ENCODE results near the gene ARPC5L. TPM values are rescaled to one million over a fixed set of nuclear protein-coding genes. Genes with fewer than 3 reads are reported as not detected.

ARPC5L gene
- total and polyA plus RNA-seq, 2 of the 8 experiments (the other 6 are each of a cell fraction or from before 2014, with no cell fraction given), result 34.1 to 50.6 TPM

DNA sequence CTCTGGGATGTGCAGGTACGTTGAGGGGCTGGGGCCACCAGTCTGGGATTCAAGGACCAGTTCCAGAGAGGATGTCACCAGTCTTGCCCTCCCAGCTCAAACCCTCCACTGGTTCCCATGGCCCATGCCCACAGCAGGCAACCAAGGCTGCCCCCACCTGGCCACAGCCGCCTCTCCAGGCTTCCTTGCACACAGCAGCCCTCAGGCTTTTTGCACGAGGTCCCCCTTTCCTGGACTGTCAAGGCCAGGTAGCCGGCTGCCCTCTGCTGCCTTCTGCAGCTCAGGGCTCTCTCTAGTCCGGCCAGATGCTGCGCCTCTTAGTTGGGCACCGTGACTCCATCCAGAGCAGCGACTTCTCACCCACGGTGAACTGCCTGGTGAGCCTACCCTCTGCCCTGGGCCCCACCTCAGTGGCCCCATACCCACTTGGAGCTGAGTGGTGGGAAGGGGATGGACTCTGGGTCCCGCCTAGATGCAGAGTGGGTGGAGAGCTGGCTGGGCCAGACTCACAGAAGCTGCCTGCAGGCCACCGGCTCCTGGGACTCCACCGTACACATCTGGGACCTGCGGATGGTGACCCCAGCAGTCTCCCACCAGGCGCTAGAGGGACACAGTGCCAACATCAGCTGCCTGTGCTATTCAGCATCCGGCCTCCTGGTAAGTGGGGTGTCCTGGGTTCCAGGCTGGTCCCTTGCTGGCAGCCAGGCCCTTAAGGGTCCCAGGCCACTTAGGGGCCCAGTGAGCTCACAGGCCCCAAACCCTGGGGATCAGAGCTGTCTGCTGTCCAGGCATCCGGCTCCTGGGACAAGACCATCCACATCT is 5.8 kb upstream of the ARPC5L start:
- Histone ChIP-seq H3K23me2 (ENCODE audit: low read depth, low read length) (peaks cover 7% of the 10 kb centered on the region), H2BK15ac (ENCODE audit: low read length) (no peak overlapping the region), H3K4me1 (replicated peaks in 1 of 4; ENCODE audit: control insufficient read depth in 3 of 4, insufficient read depth in 4 of 4, low read length in 3 of 4) (peaks cover 0 to 13% (median 8%) of the 10 kb centered on the region in 4 experiments; a peak in 5 of 7 replicates), H3K79me2 (ENCODE audit: control insufficient read depth in 1 of 2, insufficient read depth in 2 of 2, low read length in 2 of 2) (peaks cover 11 to 27% of the 10 kb centered on the region in 2 experiments), H3K27ac (ENCODE audit: low read depth, low read length) (no peak overlapping the region), H2BK20ac (ENCODE audit: low read length) (no peak overlapping the region), H4K8ac (ENCODE audit: extremely low read depth, insufficient read depth, low read length) (no peak overlapping the region), H3K4me2 (ENCODE audit: insufficient read depth in 1 of 2, low read depth in 2 of 2, low read length in 2 of 2) (no peak overlapping the region), H3K23ac (ENCODE audit: insufficient read length) (no peak overlapping the region), H2BK5ac (ENCODE audit: low read depth, low read length) (no peak overlapping the region), H2BK12ac (ENCODE audit: low read depth, low read length) (no peak overlapping the region), H3K9me3 (ENCODE audit: insufficient read depth in 2 of 2, low read depth in 1 of 2, low read length in 1 of 2) (no peaks in the 10 kb centered on the region), H2AK5ac (ENCODE audit: low read depth, low read length) (no peak overlapping the region), H3K56ac (replicated peaks; ENCODE audit: insufficient read length, low read depth, low read length) (no peak overlapping the region), H3K14ac (ENCODE audit: insufficient read length) (no peak overlapping the region), H3K9ac (replicated peaks in 1 of 4; ENCODE audit: extremely low read depth in 1 of 4, low read depth in 3 of 4, low read length in 3 of 4) (no peak overlapping the region; a peak in 2 of 7 replicates), H2AFZ (ENCODE audit: low read length) (no peak overlapping the region), H3K4ac (replicated peaks; ENCODE audit: insufficient read length, low read depth, low read length) (no peak overlapping the region), H2BK120ac (replicated peaks; ENCODE audit: low read depth, low read length) (no peak overlapping the region), H3K18ac (ENCODE audit: extremely low read depth, low read length) (no peak overlapping the region; the same call in 1 of the 2 replicates), H4K20me1 (replicated peaks in 1 of 2; ENCODE audit: control insufficient read depth in 1 of 2, insufficient read depth in 2 of 2, low read length in 2 of 2) (peaks cover 39 to 45% of the 10 kb centered on the region in 2 experiments), H4K5ac (ENCODE audit: insufficient read length, low read depth, low read length) (no peak overlapping the region), H3K36me3 (ENCODE audit: control insufficient read depth in 2 of 4, insufficient read depth in 4 of 4, low read length in 3 of 4) (peaks cover 36 to 46% (median 40%) of the 10 kb centered on the region in 4 experiments), H4K91ac (replicated peaks; ENCODE audit: insufficient read length, low read length) (no peak overlapping the region), H3K79me1 (ENCODE audit: low read depth, low read length) (peaks cover 10% of the 10 kb centered on the region), H3K4me3 (ENCODE audit: extremely low read depth in 1 of 4, insufficient read depth in 2 of 4, low read depth in 3 of 4, low read length in 4 of 4) (no peak overlapping the region), H3K27me3 (replicated peaks in 1 of 4; ENCODE audit: control insufficient read depth in 3 of 4, extremely low read depth in 1 of 4, insufficient read depth in 3 of 4, low read length in 3 of 4) (no peaks in the 10 kb centered on the region)
- ChIA-PET POLR2A (ENCODE audit: partially characterized antibody) (interaction anchor here (0.5 to 25.5 kb wide), 28 partner anchors 9 to 889 kb away, joined by 3 to 573 read pairs (median 4); partner anchors contain the start of genes HSPA5, NR6A1 and OLFML2A), CTCF (ENCODE audit: partially characterized antibody) (interaction anchor here (0.6 to 42.1 kb wide), 25 partner anchors 9 to 1682 kb away, joined by 3 to 1529 read pairs (median 6); partner anchors contain the start of genes NR6A1, OLFML2A and PSMB7)
- DNase-seq (ENCODE audit: low read depth in 1 of 2, low spot score in 2 of 2), result peak in 1 of 2 experiments; percentile 84
- WGBS, 2 experiments (ENCODE audit: extremely low coverage in 1 of 2, insufficient coverage in 1 of 2, insufficient read length in 1 of 2, insufficient replicate concordance in 2 of 2, low coverage in 1 of 2, low lambda C conversion rate in 2 of 2, missing lambda C conversion rate in 1 of 2), result 69% methylated on average over 16 of the region's 16 CpGs; no CpG with 5 or more reads in 1 of the 2 experiments
- no peak for FAIRE-seq
- no peak for TF ChIP-seq JUND (IDR thresholded peaks at IDR 0.05; ENCODE audit: low read length)
- no peak for TF ChIP-seq HDAC2 (IDR thresholded peaks at IDR 0.05; ENCODE audit: borderline replicate concordance in 1 of 2, low read depth in 2 of 2, low read length in 2 of 2)
- TF ChIP-seq CBX5 (IDR thresholded peaks at IDR 0.05; ENCODE audit: low read depth, low read length), result no peak

Data from H1 (cell line).